ENCODE results near the gene ADGRD1.

The ADGRD1 gene

GRCh38 chr12:131043401-131043871, 89.7 kb downstream of the ADGRD1 start:
- ATAC-seq: no peak
- TF ChIP-seq ZNF565 (CRISPR knock-in tag; conservative IDR thresholded peaks at IDR 0.05; ENCODE audit: low read depth) (no peak), ESRRG (CRISPR knock-in tag; IDR thresholded peaks at IDR 0.05) (no peak), ISL1 (CRISPR knock-in tag; IDR thresholded peaks at IDR 0.05) (no peak), ZNF8 (CRISPR knock-in tag; IDR thresholded peaks at IDR 0.05) (no peak), SNAI2 (CRISPR knock-in tag; IDR thresholded peaks at IDR 0.05) (no peak), TOX (CRISPR knock-in tag; IDR thresholded peaks at IDR 0.05; ENCODE audit: borderline replicate concordance) (no peak), CREB5 (CRISPR knock-in tag; IDR thresholded peaks at IDR 0.05; ENCODE audit: low read depth) (no peak), PPARA (CRISPR knock-in tag; IDR thresholded peaks at IDR 0.05; ENCODE audit: borderline replicate concordance) (no peak)

- ATAC-seq: no peak
- TF ChIP-seq ARNTL (CRISPR knock-in tag; IDR thresholded peaks at IDR 0.05; ENCODE audit: borderline replicate concordance, low read depth) (no peak), ZFP30 (CRISPR knock-in tag; IDR thresholded peaks at IDR 0.05) (no peak), TOX (CRISPR knock-in tag; IDR thresholded peaks at IDR 0.05; ENCODE audit: borderline replicate concordance) (no peak), CREB5 (CRISPR knock-in tag; IDR thresholded peaks at IDR 0.05; ENCODE audit: low read depth) (no peak), TCF4 (CRISPR knock-in tag; IDR thresholded peaks at IDR 0.05; ENCODE audit: borderline replicate concordance) (no peak), ZNF70 (CRISPR knock-in tag; IDR thresholded peaks at IDR 0.05) (no peak), GLIS3 (CRISPR knock-in tag; IDR thresholded peaks at IDR 0.05) (no peak), ESRRG (CRISPR knock-in tag; IDR thresholded peaks at IDR 0.05) (no peak), PPARA (CRISPR knock-in tag; IDR thresholded peaks at IDR 0.05; ENCODE audit: borderline replicate concordance) (no peak), RARB (CRISPR knock-in tag; IDR thresholded peaks at IDR 0.05) (no peak), CSRNP3 (CRISPR knock-in tag; IDR thresholded peaks at IDR 0.05) (no peak), SNAI2 (CRISPR knock-in tag; IDR thresholded peaks at IDR 0.05) (no peak)
- TF ChIP-seq, protein P1, sequence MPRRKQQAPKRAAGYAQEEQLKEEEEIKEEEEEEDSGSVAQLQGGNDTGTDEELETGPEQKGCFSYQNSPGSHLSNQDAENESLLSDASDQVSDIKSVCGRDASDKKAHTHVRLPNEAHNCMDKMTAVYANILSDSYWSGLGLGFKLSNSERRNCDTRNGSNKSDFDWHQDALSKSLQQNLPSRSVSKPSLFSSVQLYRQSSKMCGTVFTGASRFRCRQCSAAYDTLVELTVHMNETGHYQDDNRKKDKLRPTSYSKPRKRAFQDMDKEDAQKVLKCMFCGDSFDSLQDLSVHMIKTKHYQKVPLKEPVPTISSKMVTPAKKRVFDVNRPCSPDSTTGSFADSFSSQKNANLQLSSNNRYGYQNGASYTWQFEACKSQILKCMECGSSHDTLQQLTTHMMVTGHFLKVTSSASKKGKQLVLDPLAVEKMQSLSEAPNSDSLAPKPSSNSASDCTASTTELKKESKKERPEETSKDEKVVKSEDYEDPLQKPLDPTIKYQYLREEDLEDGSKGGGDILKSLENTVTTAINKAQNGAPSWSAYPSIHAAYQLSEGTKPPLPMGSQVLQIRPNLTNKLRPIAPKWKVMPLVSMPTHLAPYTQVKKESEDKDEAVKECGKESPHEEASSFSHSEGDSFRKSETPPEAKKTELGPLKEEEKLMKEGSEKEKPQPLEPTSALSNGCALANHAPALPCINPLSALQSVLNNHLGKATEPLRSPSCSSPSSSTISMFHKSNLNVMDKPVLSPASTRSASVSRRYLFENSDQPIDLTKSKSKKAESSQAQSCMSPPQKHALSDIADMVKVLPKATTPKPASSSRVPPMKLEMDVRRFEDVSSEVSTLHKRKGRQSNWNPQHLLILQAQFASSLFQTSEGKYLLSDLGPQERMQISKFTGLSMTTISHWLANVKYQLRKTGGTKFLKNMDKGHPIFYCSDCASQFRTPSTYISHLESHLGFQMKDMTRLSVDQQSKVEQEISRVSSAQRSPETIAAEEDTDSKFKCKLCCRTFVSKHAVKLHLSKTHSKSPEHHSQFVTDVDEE (CRISPR knock-in tag; IDR thresholded peaks at IDR 0.05): no peak
Observed at GRCh38 chr12:131044136-131044535, 90.4 kb downstream of the ADGRD1 start.

- TF ChIP-seq CREB5 (CRISPR knock-in tag; IDR thresholded peaks at IDR 0.05; ENCODE audit: low read depth) (no peak), ZNF70 (CRISPR knock-in tag; IDR thresholded peaks at IDR 0.05) (no peak), CSRNP3 (CRISPR knock-in tag; IDR thresholded peaks at IDR 0.05) (no peak), SNAI2 (CRISPR knock-in tag; IDR thresholded peaks at IDR 0.05) (no peak), ZNF565 (CRISPR knock-in tag; conservative IDR thresholded peaks at IDR 0.05; ENCODE audit: low read depth) (no peak), RARB (CRISPR knock-in tag; IDR thresholded peaks at IDR 0.05) (no peak), ZFP30 (CRISPR knock-in tag; IDR thresholded peaks at IDR 0.05) (no peak), PATZ1 (CRISPR knock-in tag; IDR thresholded peaks at IDR 0.05; ENCODE audit: borderline replicate concordance) (no peak), ZC3H10 (CRISPR knock-in tag; IDR thresholded peaks at IDR 0.05) (no peak), PPARA (CRISPR knock-in tag; IDR thresholded peaks at IDR 0.05; ENCODE audit: borderline replicate concordance) (no peak), ZFP3 (CRISPR knock-in tag; IDR thresholded peaks at IDR 0.05) (no peak), CSDC2 (CRISPR knock-in tag; IDR thresholded peaks at IDR 0.05) (no peak), ARNTL (CRISPR knock-in tag; IDR thresholded peaks at IDR 0.05; ENCODE audit: borderline replicate concordance, low read depth) (no peak), TCF4 (CRISPR knock-in tag; IDR thresholded peaks at IDR 0.05; ENCODE audit: borderline replicate concordance) (no peak), GLIS3 (CRISPR knock-in tag; IDR thresholded peaks at IDR 0.05) (no peak), TOX (CRISPR knock-in tag; IDR thresholded peaks at IDR 0.05; ENCODE audit: borderline replicate concordance) (no peak), POU6F1 (CRISPR knock-in tag; IDR thresholded peaks at IDR 0.05; ENCODE audit: borderline replicate concordance, low read depth) (no peak), OSR1 (CRISPR knock-in tag; IDR thresholded peaks at IDR 0.05) (no peak), ESRRG (CRISPR knock-in tag; IDR thresholded peaks at IDR 0.05) (no peak)
- peak; percentile 50 for ATAC-seq
Observed at GRCh38 chr12:131044760-131045381, 91.2 kb downstream of the ADGRD1 start.
